HG02938 (cell line): ENCODE results near the gene PTPRT.
"Not testable (repeated sequence)": the region's sequence is repeated elsewhere in the genome, so short reads cannot be mapped to it uniquely, and the experiment has no call there.

Experiments used
- ATAC-seq: cut with Tn5 transposase; IDR thresholded peaks from one replicate; pipeline ENCODE4 v1.9.1; 2021; ENCODE audit warnings: mild to moderate bottlenecking, moderate library complexity; ENCODE audit not compliant: unreplicated experiment

The PTPRT gene

GRCh38 chr20:43187476-43188233 lies 2.1 kb downstream of the PTPRT start:
- no peak for ATAC-seq

- no peak for ATAC-seq
Observed at GRCh38 chr20:43186312-43186711, 3.4 kb downstream of the PTPRT start.

- ATAC-seq = no peak
Observed at GRCh38 chr20:43185901-43186300, 3.8 kb downstream of the PTPRT start.

- ATAC-seq = no peak
Observed at GRCh38 chr20:43183536-43184070, 6.1 kb downstream of the PTPRT start.

GRCh38 chr20:43178080-43178479 lies 11.6 kb downstream of the PTPRT start:
- ATAC-seq = no peak

GRCh38 chr20:43176726-43177125 lies 13.0 kb downstream of the PTPRT start:
- no peak for ATAC-seq

- no peak for ATAC-seq
Observed at GRCh38 chr20:43171930-43172329, 17.8 kb downstream of the PTPRT start.

- ATAC-seq = no peak
Observed at GRCh38 chr20:43170771-43171170, 18.9 kb downstream of the PTPRT start.

- no peak for ATAC-seq
Observed at GRCh38 chr20:43167615-43168014, 22.1 kb downstream of the PTPRT start.

- no peak for ATAC-seq
Observed at GRCh38 chr20:43167021-43167420, 22.7 kb downstream of the PTPRT start.

GRCh38 chr20:43165611-43166010 lies 24.1 kb downstream of the PTPRT start:
- ATAC-seq = no peak

GRCh38 chr20:43164736-43165135 lies 25.0 kb downstream of the PTPRT start:
- not testable (repeated sequence) for ATAC-seq

- ATAC-seq = no peak
Observed at GRCh38 chr20:43161716-43162115, 28.0 kb downstream of the PTPRT start.

GRCh38 chr20:43160941-43161340 lies 28.8 kb downstream of the PTPRT start:
- ATAC-seq = no peak

GRCh38 chr20:43159994-43160393 lies 29.7 kb downstream of the PTPRT start:
- ATAC-seq = no peak

- ATAC-seq = no peak
Observed at GRCh38 chr20:43155366-43156100, 34.2 kb downstream of the PTPRT start.

- ATAC-seq = no peak
Observed at GRCh38 chr20:43151901-43152300, 37.8 kb downstream of the PTPRT start.

- ATAC-seq = no peak
Observed at GRCh38 chr20:43151256-43151655, 38.5 kb downstream of the PTPRT start.

GRCh38 chr20:43140726-43141125 lies 49.0 kb downstream of the PTPRT start:
- no peak for ATAC-seq

- ATAC-seq = no peak
Observed at GRCh38 chr20:43138061-43138770, 51.5 kb downstream of the PTPRT start.

GRCh38 chr20:43137160-43137559 lies 52.5 kb downstream of the PTPRT start:
- no peak for ATAC-seq
